Measurements from ENCODE around the gene ASB1. TPM values are rescaled to one million over a fixed set of nuclear protein-coding genes. Genes with fewer than 3 reads are reported as not detected.

Gene ASB1
- total and polyA plus RNA-seq, 2 of the 13 experiments (the other 11 are each of a cell fraction or from before 2014, with no cell fraction given) = 48.6 to 49.2 TPM

GRCh38 chr2:238398577-238398976 is 28.1 kb upstream of the ASB1 start (continued):
- TF ChIP-seq DRAP1 (CRISPR knock-in tag; IDR thresholded peaks at IDR 0.05) (no peak), ZFP91 (CRISPR knock-in tag; IDR thresholded peaks at IDR 0.05; ENCODE audit: borderline replicate concordance) (no peak)

GRCh38 chr2:238399094-238399493 is 27.6 kb upstream of the ASB1 start:
- no peak overlapping the region for H2AFZ ChIP-seq (ENCODE audit: low read length)
- ATAC-seq (peak; percentile 46), DNase-seq (ENCODE audit: low spot score) (peak; percentile 65), FAIRE-seq (no peak)
- H4K20me1 ChIP-seq (ENCODE audit: insufficient read depth, low read length) = no peaks in the 10 kb centered on the region
- 43% methylated on average over 2 of the region's 2 CpGs for WGBS (ENCODE audit: low lambda C conversion rate)
- TF ChIP-seq ZNF362 (CRISPR knock-in tag; IDR thresholded peaks at IDR 0.05; ENCODE audit: borderline replicate concordance) (peak; percentile 31; the same call in 1 of the 2 replicates), MATR3 (CRISPR knock-in tag; IDR thresholded peaks at IDR 0.05) (no peak), ZNF703 (CRISPR knock-in tag; IDR thresholded peaks at IDR 0.05; ENCODE audit: borderline replicate concordance) (no peak), NFE2L2 (IDR thresholded peaks at IDR 0.05; ENCODE audit: low read length) (peak; percentile 50; the same call in 1 of the 2 replicates), ISL2 (CRISPR knock-in tag; IDR thresholded peaks at IDR 0.05) (peak; percentile 36; the same call in 1 of the 2 replicates)
- peaks cover 51% of the 10 kb centered on the region for H3K4me1 ChIP-seq (ENCODE audit: insufficient read depth, low read length)
- H3K9ac ChIP-seq (ENCODE audit: insufficient read depth, low read depth, low read length) = no peak overlapping the region
- no peaks in the 10 kb centered on the region for H3K27me3 ChIP-seq (ENCODE audit: control insufficient read depth in 1 of 2, insufficient read depth in 2 of 2, low read length in 2 of 2)
- H3K9me3 ChIP-seq (ENCODE audit: low read length) = no peaks in the 10 kb centered on the region
- ChIA-PET CTCF (ENCODE audit: low intra/inter-chr PET ratio, low total read pairs) (no interaction called here), POLR2A (no interaction called here)
- intact Hi-C loops (cut with micrococcal nuclease; ENCODE audit: unreplicated experiment) = no loop called here
- no TSS peak for BruUV-seq (replicated peaks)
- H3K4me3 ChIP-seq (replicated peaks in 1 of 3; ENCODE audit: insufficient read depth in 1 of 3, low read depth in 2 of 3, low read length in 3 of 3) = no peak overlapping the region
- H3K4me2 ChIP-seq (ENCODE audit: low read depth, low read length) = 0 out of 2 replicates have a peak overlapping the region, but pooled peaks have one; percentile 1
- peak overlapping the region; percentile 16 for H3K27ac ChIP-seq (ENCODE audit: extremely low read length, insufficient read depth, low read length)
- in situ Hi-C loops (cut with HindIII; ENCODE audit: extremely low pct_ligation_motif_present, low pct_unique_long_range_greater_than_20kb) = no loop called here
- no peaks in the 10 kb centered on the region; a peak in 1 of 5 replicates for H3K36me3 ChIP-seq (replicated peaks in 1 of 2; ENCODE audit: control insufficient read depth in 1 of 2, insufficient read depth in 2 of 2, low read length in 2 of 2)
- H3K79me2 ChIP-seq (ENCODE audit: insufficient read depth, low read length) = no peaks in the 10 kb centered on the region

Measured in HepG2 (cell line).